Heart left ventricle (tissue), 13 donors: ENCODE measurements around the gene EREG.

Experiments used
- CTCF ChIP-seq, 12 donors: fragments of 200-600 bp; sonication (generic) in 4 of 12; IDR thresholded peaks; one replicate each; pipeline versions ENCODE4 v1.5.0 to v1.8.0; 2018 to 2022; ENCODE audit warnings: antibody characterized with exemption in 12 of 12, mild to moderate bottlenecking in 5 of 12
- POLR2A ChIP-seq, 2 donors: fragments of 450-650 bp; IDR thresholded peaks; one replicate each; pipeline ENCODE4 v1.6.1; 2017; ENCODE audit warnings: antibody characterized with exemption in 2 of 2, mild to moderate bottlenecking in 2 of 2, moderate library complexity in 2 of 2
- donor health status: ischemic (EF 13 %, LVEDD 7.1; RV severe dilation, severe dysfunction).
- donor health status: DM: no; HTN: yes; CAD: no.
- donor health status: DM: no; HTN: no; CAD: no.
- donor health status: ischemic (EF 25% LVEDD 6.9; RV normal size, moderate dysfunction).
- donor health status: ischemic (EF 25% LVEDD 5.7; RV mildly dilated, moderate dysfunction).
- donor health status: ischemic (EF 35%, LVEDD 5.7; RV mildly dilated, moderate dysfunction).
- donor health status: nonischemic (EF 11% LVEDD 7.7; RV severe dilation, severe dysfunction).
- donor health status: DM: yes; HTN: yes; CAD: no.
- donor health status: PGD.
- donor health status: ischemic (EF 29% LVEDD 5.4; RV normal size, mild dysfunction).
- donor health status: nonischemic (EF 23%, LVEDD 6.1; RV moderate dilation, normal function).

GRCh38 chr4:74315376-74315775 is 49.6 kb upstream of the EREG start:
- TF ChIP-seq POLR2A (IDR thresholded peaks at IDR 0.05) (no peak), CTCF (IDR thresholded peaks at IDR 0.05) (no peak)
